T-helper 2 cell treated with Interferon-gamma antibody and Interleukin-4, amounts not matched to agents 100 ng/mL and 5 ng/mL, for 36 hours (primary cell): ENCODE measurements around the gene EMCN. TPM values are rescaled to one million over a fixed set of nuclear protein-coding genes. Genes with fewer than 3 reads are reported as not detected.
"Not testable (repeated sequence)": the region's sequence is repeated elsewhere in the genome, so short reads cannot be mapped to it uniquely, and the experiment has no call there.

Experiments used
- intact Hi-C: fragments of 100-400 bp; cut with micrococcal nuclease; formaldehyde crosslinking; loops from one replicate; pipeline ENCODE4 v1.15.1; 2023
- total RNA-seq: library from RNA; stranded (reverse); gene quantifications from 2 replicates; pipeline ENCODE4 v1.2.3, GENCODE V29; 2022

Gene EMCN, protein sequence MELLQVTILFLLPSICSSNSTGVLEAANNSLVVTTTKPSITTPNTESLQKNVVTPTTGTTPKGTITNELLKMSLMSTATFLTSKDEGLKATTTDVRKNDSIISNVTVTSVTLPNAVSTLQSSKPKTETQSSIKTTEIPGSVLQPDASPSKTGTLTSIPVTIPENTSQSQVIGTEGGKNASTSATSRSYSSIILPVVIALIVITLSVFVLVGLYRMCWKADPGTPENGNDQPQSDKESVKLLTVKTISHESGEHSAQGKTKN
- total RNA-seq, result not detected in 2 replicates

DNA sequence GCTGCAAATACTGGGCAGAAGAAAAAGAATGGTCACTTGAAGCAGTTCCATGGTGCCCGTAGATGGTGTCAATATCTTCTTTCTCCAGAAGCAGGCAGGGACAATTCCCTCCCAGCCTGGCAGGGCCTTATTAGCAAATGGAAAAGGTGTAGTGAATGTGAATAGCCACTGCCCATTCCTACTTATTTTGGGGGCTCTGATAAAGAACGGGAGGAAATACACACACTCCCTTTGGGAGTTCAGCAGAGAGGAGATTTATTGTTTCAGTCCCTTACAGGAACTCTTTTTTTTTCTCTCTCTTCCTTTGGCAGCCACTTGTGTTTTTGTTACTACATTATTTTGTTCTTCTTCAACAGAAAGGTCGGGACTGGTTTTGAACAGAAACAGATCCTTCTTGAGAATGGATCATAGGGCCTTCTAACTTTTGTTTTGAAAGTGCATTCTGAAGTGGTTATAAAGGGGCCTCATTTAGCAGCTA lies at the start of gene EMCN:
Gene EMCN (minus strand): TSS at position 159 of the 478 bp plus-strand sequence. CDS start 108 bp downstream, at position 51.
- intact Hi-C loops, result no loop called here

DNA sequence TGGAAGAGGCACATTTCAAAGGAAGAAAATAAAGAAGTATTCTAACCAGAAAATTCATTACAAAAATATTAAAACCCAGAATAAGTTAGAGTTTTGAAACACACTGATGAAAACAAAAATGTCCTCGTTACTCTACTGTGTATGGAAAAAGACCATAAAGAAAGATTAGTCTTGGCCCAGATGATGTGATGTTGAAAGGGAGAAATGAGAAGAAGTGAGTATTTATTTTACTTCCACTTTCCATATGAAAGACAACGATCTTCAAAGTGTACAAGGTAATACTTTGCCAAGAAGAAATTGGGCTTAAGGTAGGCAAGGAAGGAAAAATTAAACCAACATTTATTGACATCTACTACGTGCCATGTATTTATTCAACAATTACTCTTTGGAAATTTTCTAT lies 48.6 kb upstream of the EMCN start:
- intact Hi-C loops, result no loop called here

DNA sequence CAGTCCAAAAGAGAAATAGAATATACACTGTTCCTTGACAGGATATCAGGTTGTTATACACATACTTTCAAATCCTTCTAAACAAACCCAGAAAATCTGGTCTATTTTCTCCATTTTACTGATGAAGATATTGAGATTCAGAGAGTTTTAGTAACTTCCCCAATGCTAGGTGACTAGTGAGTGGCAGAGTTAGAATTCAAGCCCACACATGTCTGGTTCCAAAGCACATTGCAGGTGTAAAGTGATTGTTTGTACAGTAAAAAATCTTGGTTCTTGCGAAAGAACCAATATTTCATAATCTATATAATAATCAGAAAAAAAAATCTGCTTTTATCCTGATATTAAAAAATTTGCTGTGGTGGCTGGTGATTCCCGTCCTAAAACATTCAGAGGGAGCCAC lies 39.5 kb upstream of the EMCN start:
- intact Hi-C loops, result no loop called here

DNA sequence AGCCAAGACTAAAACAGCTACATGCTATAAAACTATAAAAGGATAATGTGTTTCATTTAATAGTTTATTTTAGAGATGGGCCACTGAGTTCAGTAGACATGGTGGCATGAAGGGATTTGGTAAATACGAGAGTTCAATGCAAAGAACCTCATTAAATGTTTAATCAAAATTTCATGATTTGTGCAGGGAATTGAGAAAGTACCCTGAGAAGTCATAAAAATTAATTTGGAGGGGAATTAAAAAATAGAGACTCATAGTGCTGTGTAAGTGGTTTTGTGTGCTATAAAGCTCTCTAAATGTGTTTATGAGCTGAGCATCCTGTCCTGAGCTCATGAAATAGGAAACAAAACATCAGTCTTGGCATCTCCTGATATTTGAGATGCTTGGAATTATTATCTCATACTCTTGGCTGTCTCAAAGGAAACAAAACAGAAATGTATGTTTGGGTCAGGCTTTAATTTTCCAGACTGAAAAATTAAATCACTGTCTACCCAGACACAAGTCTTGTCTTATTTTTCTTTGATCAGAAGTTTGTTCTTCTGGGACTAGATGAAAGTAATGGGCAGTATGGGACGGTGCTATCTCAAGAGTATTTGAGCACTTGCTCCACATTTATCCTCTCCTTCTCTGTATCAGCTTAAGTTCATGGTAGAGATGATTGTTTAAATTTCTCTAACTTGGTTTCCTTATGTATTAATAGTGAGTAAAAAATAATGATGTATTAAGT lies 38.0 kb upstream of the EMCN start:
- intact Hi-C loops, result no loop called here

DNA sequence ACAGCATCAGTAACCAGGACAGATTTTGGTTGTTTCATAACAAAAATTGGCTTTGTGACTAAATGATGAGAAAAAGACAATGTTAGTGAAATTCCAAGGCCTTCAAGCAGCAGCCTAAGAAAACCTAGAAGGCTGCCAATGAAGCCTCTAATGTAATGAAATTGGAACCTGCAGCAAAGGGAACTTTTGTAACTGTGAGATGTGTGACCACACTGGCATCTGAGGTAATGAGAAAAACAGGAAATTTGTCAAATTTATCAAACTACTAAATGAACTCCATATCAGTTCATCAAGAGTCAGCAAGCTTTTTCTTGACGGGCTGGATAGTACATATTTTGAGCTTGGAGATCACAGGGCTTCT lies 30.4 kb upstream of the EMCN start:
- intact Hi-C loops, result loop anchor here (10.0 kb wide), 1 partner anchor 453 kb away; no protein-coding TSS in a partner anchor

DNA sequence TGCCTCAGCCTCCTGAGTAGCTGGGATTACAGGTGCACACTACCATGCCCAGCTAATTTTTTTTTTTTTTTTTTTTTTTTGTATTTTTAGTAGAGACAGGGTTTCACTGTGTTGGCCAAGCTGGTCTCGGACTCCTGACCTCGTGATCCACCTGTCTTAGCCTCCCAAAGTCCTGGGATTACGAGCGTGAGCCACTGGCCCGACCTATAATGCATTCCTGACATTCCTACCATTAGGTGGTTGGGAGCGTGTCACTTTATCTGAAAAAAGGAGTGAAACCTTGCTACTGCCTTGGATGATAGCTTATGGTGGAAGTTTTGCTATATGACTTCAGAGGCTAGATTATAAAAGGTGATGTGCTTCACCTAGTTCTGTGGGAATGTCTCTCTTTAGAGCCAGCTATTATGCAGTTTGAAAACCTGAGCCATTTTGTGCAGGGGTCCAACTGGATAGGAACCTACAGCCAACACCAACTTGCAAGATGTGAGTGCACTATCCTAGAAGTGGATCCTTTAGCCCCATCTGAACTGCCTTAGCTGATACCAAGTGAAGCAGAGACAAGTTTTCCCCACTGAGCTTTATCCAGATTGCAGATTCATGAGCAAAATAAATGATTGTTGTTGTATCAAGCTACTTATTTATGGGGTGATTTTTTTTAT lies 29.8 kb upstream of the EMCN start:
- intact Hi-C loops, result loop anchor here (10.0 kb wide), 1 partner anchor 453 kb away; no protein-coding TSS in a partner anchor

DNA sequence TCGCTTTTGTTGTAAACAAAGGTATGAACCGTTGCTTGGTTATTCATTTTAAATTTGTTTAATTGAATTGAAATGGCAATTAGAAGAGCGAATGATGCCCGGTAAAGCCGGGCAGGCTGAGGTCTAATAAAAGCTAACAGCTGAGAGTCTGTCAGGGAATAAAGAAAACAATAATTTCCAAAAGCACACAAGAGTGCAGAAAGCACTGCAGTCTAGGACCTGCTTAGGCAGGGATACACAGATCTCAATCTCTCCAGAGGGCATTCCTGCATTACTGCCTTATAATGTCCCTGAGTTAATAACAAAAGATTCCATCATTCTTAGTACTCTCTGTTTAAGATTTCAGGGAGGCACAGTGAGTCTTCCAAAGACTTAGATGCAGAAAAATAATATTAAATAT lies 27.6 kb upstream of the EMCN start:
- intact Hi-C loops, result loop anchor here (10.0 kb wide), 1 partner anchor 451 kb away; no protein-coding TSS in a partner anchor

DNA sequence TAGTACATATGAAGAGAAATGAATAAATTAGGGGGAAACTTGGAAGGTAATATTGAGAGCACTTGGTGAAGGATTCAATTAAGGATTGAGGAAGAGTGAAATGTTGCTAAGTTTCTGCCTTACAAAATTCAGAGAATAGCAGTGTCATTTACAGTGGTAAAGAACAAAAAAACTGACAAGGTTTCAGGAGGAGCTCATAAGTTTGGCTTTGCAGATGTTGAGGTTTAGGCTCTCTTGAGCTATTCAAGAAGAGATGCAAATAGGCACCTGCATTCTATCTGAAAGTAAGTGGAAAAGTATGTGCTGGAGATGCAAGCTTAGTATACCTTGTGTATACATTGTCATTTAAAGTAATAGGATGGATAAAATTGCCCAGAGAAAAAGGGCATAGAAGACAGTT lies 22.3 kb upstream of the EMCN start:
- intact Hi-C loops, result loop anchor here (10.0 kb wide), 1 partner anchor 445 kb away; no protein-coding TSS in a partner anchor

DNA sequence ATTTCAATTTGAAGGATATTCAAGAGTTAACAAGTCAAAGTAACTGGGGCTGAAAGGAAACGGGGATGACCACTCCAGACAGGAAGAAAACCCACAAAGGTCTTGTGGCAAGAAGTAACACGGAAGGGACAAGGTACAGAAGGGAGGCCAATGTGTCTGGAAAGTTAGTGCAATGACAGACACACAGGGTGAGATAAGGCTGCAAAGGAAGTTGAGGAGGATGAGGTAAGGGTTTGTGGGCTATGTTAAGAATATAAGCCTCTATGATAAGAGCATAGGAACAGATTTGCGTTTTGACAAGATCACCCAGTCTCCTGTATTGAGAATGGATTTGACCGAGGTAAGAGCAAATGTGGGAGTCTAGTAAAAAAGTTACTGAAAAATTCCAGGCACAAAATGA lies 21.9 kb upstream of the EMCN start:
- intact Hi-C loops, result loop anchor here (10.0 kb wide), 1 partner anchor 445 kb away; no protein-coding TSS in a partner anchor

DNA sequence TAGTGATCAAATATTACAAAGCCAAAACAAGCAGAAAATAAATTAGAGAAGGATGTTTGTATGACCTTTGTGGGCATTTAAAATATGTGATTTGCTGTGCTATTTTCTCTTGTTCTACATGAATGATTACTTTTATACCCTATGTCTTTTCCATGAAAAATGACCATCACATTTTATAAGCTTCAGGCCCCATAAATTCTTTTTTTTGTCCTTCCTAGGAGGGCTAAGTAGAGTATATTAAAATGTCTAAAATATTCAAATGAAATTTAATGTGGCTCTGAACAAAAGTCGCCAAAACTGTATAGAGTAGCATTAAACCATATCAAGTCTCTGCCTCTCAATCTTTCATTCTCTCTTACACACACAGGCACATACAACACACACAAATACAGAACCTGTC lies 15.9 kb upstream of the EMCN start:
- intact Hi-C loops, result no loop called here

DNA sequence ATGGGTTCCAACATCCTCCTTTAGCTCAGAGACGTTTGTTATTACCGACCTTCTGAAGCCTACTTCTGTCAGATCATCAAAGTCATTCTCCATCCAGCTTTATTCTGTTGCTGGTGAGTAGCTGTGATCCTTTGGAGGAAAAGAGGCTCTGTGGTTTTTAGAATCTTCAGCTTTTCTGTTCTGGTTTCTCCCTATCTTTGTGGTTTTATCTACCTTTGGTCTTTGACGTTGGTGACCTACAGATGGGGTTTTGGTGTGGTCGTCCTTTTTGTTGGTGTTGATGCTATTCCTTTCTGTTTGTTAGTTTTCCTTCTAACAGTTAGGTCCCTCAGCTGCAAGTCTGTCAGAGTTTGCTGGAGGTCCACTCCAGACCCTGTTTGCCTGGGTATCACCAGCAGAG lies 12.3 kb upstream of the EMCN start:
- intact Hi-C loops, result not testable (repeated sequence)

DNA sequence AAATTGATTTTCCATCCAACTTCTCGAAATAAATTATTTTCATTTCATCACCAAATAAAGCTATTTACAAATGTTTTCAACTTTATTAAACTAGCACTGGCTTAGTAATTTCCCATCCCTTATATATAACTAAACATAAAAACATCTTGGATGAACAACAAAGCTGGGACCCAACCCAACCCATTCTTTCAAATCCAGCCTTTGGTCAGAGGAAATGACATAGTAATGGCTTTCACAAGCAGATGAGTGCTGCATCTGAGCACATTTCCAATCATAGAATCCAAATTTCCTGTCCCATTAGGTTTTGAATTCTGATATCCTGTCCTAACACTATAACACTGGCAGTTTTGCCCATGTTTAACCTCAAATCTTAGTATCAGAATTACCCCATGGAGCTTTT lies 7.9 kb upstream of the EMCN start:
- intact Hi-C loops, result no loop called here

DNA sequence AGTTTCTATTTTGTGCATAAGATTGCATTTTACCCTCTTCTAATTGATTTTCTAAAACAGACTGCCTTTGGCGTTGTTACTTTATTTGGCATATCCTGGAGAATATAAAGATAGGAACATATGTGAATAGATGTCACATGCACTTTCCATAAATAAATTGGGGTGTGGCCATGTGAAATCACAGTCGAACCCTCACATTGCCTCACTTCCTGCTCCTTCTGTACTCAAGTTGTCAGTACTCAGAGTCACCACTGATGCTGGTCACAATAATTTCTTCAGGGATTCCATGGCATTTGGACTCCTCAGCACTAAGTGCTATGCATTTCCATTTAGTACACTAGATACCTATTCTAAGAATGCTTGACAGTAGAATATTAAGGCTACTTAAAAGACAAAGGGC lies 1.4 kb upstream of the EMCN start:
- intact Hi-C loops, result no loop called here

DNA sequence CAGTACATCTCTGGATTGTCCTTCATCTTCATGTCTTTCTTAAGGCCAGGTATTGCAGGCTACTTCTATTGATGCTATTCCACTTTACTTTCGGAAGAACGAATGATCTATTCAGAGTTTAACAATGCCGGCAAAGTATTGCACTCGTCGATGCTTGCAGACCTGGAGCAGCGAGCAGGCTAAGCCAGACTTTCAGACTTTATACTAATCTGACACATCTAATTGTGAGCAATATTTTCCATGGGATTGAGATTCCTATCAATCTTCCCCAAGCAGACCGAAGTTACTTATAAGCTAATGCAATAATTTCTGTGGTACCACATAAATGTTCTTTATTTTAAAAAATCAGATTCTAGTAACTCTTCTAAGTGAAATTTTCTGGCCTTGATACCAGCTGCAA lies 1.6 kb downstream of the EMCN start:
- intact Hi-C loops, result no loop called here

DNA sequence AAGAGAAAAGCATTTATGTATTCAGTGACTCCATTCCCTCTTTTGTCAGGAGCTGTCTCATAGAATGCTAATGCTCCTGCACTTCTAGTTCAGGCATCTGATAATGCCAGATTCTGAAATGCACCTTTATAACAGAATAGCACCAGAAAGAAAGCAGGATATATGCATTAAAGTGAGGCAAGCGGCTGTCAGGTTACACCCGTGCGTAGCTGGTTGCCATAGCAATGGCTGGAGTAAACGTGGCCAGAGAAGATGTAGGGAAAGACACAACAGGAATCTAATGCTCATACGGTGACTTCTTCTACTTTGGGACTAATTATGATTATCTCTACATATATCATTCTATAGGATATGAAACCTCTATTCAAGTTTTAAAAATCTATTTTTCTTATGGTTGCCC lies 5.9 kb downstream of the EMCN start:
- intact Hi-C loops, result no loop called here

DNA sequence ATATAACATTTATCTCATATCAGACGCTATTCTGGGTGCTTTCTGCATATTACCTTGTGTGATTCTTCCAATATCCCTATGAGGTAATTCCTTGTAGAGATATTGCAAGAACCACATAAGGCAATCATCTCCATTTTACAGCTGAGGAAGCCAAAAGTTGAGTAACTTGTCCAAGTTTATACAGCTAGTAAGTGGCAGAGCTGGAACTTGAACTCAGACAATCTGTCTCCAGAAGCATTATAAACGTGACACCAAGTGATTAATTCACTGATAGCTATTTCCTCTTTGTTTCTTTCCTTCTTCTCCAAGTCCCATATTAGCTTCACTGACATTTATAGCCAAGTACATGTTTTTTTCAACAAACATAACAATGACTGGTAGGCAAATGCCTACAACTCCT lies 7.3 kb downstream of the EMCN start:
- intact Hi-C loops, result no loop called here

DNA sequence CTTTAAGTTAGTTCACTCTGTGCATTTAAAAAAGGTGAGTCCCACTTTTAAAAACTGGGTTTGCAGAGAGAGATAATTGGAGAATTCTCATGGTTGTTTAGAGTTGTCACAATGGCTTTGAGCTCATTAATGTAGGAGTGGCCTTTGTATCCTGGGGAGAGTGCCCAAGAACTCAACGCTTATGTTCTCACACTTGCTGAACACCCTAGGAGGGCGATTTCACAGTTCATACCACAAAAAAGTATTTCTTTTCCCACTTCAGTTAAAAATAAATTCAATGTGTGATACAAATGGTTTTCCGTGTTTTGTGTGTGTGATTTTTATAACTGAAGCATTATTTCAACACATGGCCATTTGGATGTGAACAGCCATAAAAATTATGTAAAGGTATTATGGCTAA lies 8.4 kb downstream of the EMCN start:
- intact Hi-C loops, result no loop called here

DNA sequence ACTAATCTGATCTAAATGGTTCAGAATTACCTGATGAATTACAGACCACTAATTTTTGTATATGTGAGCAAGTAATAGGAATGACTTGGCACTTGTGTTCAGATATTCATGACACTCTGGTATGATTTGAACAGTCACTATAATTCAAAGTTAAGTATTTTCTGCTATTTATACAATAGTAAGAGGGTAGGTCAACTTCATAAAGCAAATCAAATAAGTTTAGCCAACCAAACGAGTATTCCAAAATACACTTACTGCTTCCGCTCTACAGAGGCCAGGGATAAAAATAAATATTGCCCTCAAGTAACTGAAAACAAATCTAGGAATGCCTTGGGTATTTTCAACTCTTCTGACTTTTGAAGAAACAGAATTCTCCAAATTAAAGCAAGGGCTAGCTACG lies 9.1 kb downstream of the EMCN start:
- intact Hi-C loops, result no loop called here

DNA sequence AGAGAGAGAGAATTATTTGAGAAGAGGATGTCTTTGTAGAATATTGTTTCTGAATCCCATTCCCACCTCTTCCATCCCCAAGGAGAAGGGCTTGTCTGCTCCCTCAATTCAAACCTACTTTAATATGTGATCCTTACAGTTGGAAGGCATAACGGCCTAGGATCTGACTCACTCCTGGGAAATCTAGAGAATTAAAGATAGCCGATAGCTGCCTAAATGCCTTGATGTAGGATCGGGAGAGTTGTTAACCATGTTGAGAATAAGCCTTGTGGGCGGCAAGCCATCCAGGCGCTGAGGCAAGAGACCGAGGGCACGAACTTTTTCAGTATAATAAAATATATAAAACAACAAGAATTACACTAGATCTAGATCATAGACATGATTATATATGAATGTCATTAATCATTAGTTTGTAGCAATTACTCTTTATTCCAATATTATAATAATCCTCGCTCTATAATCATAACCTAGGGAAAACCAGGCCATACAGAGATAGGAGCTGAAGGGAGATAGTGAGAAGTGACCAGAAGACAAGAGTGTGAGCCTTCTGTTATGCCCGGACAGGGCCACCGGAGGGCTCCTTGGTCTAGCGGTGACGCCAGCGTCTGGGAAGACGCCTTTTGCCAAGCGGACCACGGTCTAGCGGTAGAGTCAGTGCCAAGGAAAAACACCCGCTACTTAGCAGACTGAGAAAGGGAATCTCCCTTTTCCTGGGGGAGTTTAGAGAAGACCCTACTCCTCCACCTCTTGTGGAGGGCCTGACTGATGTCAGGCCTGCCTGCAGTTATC lies 13.5 kb downstream of the EMCN start:
- intact Hi-C loops, result no loop called here

DNA sequence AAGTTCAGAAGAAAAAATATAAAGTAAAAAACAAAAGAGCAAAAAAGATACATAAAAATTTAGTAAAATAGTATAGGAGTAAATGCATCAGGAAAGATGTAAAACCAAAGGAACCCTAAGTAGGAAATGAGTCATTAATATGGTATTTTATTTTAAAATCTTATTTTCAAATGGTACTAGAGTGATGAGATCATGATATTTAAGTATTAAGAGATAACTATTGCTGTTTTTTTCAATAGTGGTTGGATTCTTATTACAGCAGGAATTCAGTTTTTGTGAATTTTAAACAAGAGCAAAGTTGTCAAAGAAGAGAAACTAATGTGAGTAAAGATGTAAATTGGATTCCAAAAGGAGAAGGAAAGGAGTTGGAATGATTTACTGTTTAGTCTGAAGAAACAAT lies 20.0 kb downstream of the EMCN start:
- intact Hi-C loops, result loop anchor here (10.0 kb wide), 1 partner anchor 123 kb away; no protein-coding TSS in a partner anchor

DNA sequence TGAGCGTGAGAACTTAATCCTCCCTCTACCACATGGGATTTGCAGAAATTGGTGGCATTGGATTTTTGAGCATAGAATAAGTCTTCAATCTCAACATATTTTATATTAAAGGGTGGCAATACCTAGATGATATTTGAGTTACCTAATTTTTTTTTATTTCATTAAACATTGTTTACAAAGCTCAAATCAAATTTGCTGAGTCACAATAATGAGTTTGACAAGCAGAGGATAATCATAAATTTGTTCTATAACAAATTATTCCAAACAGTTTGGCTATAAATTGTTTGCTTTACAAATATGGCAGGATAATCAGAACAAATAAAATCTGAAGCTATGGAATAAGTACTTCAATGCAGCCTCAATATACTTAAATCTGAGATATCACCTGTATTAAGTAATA lies 22.7 kb downstream of the EMCN start:
- intact Hi-C loops, result loop anchor here (10.0 kb wide), 1 partner anchor 120 kb away; no protein-coding TSS in a partner anchor
